ENCODE measurements around the gene KCTD10. TPM values are rescaled to one million over a fixed set of nuclear protein-coding genes. Genes with fewer than 3 reads are reported as not detected.

The KCTD10 gene
- total and polyA plus RNA-seq, 9 of the 15 experiments (the other 6 are each of a cell fraction or from before 2014, with no cell fraction given) = 1.9 to 37.5 (median 15.7) TPM

DNA sequence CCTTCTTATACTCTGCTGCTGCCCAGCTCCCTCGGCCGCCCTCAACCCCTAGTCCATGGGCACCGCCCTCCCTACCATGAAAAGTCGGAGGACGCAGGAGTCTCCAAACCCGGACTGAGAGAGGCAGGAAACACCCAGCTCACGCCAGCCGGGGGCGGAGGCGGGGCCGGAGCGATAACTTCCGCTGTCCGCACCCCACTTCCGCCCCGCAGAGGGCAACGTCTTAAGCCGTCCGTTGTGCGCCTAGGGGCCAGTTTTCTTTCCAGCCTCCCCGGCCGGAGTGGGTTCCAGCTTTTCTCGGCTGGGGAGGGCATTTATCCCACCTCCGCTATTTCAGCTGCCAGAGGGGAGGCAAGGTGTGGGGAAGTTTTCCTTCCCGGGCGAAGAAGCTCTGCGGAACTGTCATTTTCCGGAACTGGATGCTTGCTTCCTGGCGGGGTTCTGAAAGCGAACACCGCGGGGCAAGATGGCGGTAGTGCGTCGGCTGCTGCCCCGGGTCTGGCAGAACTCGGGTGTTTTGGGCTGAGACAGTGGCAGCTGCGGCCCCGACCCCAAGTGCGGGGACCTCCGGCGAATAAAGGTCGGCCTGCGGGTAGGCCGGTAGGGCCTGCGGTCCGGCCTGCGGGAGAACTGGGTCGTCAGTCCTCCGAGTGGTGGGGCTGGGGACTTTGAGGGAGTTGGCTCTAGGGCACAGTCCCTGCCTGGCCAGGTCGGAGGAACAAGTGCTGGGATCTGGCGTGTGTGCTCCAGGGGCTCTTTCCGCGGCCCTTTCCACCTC, at the start of gene KCTD10, which contains the start of gene UBE3B (continued):
- TF ChIP-seq, protein P1, sequence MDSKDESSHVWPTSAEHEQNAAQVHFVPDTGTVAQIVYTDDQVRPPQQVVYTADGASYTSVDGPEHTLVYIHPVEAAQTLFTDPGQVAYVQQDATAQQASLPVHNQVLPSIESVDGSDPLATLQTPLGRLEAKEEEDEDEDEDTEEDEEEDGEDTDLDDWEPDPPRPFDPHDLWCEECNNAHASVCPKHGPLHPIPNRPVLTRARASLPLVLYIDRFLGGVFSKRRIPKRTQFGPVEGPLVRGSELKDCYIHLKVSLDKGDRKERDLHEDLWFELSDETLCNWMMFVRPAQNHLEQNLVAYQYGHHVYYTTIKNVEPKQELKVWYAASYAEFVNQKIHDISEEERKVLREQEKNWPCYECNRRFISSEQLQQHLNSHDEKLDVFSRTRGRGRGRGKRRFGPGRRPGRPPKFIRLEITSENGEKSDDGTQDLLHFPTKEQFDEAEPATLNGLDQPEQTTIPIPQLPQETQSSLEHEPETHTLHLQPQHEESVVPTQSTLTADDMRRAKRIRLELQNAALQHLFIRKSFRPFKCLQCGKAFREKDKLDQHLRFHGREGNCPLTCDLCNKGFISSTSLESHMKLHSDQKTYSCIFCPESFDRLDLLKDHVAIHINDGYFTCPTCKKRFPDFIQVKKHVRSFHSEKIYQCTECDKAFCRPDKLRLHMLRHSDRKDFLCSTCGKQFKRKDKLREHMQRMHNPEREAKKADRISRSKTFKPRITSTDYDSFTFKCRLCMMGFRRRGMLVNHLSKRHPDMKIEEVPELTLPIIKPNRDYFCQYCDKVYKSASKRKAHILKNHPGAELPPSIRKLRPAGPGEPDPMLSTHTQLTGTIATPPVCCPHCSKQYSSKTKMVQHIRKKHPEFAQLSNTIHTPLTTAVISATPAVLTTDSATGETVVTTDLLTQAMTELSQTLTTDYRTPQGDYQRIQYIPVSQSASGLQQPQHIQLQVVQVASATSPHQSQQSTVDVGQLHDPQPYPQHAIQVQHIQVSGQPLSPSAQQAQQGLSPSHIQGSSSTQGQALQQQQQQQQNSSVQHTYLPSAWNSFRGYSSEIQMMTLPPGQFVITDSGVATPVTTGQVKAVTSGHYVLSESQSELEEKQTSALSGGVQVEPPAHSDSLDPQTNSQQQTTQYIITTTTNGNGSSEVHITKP (IDR thresholded peaks at IDR 0.05; ENCODE audit: partially characterized antibody) = no peak
- TF ChIP-seq ZNF699 (CRISPR knock-in tag; IDR thresholded peaks at IDR 0.05; ENCODE audit: insufficient replicate concordance) (no peak), JUN (IDR thresholded peaks at IDR 0.05; ENCODE audit: borderline replicate concordance, low read depth, low read length) (no peak), JUN (CRISPR knock-in tag; IDR thresholded peaks at IDR 0.05; ENCODE audit: borderline replicate concordance) (no peak), SMAD4 (CRISPR knock-in tag; conservative IDR thresholded peaks at IDR 0.05) (peak; percentile 80), ZNF23 (CRISPR knock-in tag; IDR thresholded peaks at IDR 0.05) (no peak), MYNN (IDR thresholded peaks at IDR 0.05) (no peak), MYNN (CRISPR knock-in tag; IDR thresholded peaks at IDR 0.05) (no peak), PCBP2 (IDR thresholded peaks at IDR 0.05; ENCODE audit: low read depth, low read length, poor library complexity, severe bottlenecking) (no peak), CREB3 (tag; conservative IDR thresholded peaks at IDR 0.05; ENCODE audit: low read depth) (peak; percentile 83; the same call in 1 of the 2 replicates), ZNF121 (CRISPR knock-in tag; conservative IDR thresholded peaks at IDR 0.05) (no peak), PBX2 (CRISPR knock-in tag; IDR thresholded peaks at IDR 0.05; ENCODE audit: low read depth) (no peak), PBX2 (tag; conservative IDR thresholded peaks at IDR 0.05; ENCODE audit: low read depth) (no peak), SREBF1 (IDR thresholded peaks at IDR 0.05; ENCODE audit: borderline replicate concordance, low read depth, low read length) (no peak), ZNF3 (CRISPR knock-in tag; IDR thresholded peaks at IDR 0.05) (no peak), CSDE1 (IDR thresholded peaks at IDR 0.05) (peak in 1 of 2 experiments; percentile 49; a peak in 1 of 4 replicates), TAL1 (IDR thresholded peaks at IDR 0.05) (peak; percentile 19; the same call in 1 of the 2 replicates)
- TF ChIP-seq, protein P2, sequence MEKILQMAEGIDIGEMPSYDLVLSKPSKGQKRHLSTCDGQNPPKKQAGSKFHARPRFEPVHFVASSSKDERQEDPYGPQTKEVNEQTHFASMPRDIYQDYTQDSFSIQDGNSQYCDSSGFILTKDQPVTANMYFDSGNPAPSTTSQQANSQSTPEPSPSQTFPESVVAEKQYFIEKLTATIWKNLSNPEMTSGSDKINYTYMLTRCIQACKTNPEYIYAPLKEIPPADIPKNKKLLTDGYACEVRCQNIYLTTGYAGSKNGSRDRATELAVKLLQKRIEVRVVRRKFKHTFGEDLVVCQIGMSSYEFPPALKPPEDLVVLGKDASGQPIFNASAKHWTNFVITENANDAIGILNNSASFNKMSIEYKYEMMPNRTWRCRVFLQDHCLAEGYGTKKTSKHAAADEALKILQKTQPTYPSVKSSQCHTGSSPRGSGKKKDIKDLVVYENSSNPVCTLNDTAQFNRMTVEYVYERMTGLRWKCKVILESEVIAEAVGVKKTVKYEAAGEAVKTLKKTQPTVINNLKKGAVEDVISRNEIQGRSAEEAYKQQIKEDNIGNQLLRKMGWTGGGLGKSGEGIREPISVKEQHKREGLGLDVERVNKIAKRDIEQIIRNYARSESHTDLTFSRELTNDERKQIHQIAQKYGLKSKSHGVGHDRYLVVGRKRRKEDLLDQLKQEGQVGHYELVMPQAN (IDR thresholded peaks at IDR 0.05; ENCODE audit: borderline replicate concordance) = no peak; the same call in 1 of the 2 replicates
